T47D (cell line): Measurements from ENCODE around the gene WHRN.

Source experiments
- DNase-seq, 2 experiments: peaks; one replicate each; pipeline versions ENCODE4 v3.0.0 to v3.0.0-alpha.2; 2011 to 2012; ENCODE audit warnings: low read depth in 1 of 2, low spot score in 1 of 2
- JUND ChIP-seq: IDR thresholded peaks from 2 replicates; pipeline ENCODE4 v1.6.1; 2012; ENCODE audit warnings: low read depth
- in situ Hi-C: cut with HindIII; loops from 2 replicates; pipeline ENCODE4 v1.10.0; 2016; ENCODE audit warnings: low sequenced_read_pairs, low pct_unique_long_range_greater_than_20kb

The WHRN gene

GRCh38 chr9:114506082-114506390 lies 763 bp upstream of the WHRN start:
- TF ChIP-seq JUND = no peak
- in situ Hi-C loops = no loop called here
- no peak for DNase-seq

GRCh38 chr9:114504341-114505186 lies 709 bp downstream of the WHRN start:
- in situ Hi-C loops = no loop called here
- DNase-seq = peak; percentile 69 to 88
- no peak for TF ChIP-seq JUND

- DNase-seq = peak; percentile 38 to 71
- in situ Hi-C loops = no loop called here
- TF ChIP-seq JUND = no peak
Observed at GRCh38 chr9:114503522-114504340, 1.5 kb downstream of the WHRN start.

GRCh38 chr9:114503009-114503408 lies 2.3 kb downstream of the WHRN start:
- no peak for TF ChIP-seq JUND
- no peak for DNase-seq
- in situ Hi-C loops = no loop called here

GRCh38 chr9:114501796-114502682 lies 3.2 kb downstream of the WHRN start:
- TF ChIP-seq JUND = no peak
- DNase-seq = peak in 1 of 2 experiments; percentile 28
- in situ Hi-C loops = no loop called here

GRCh38 chr9:114500697-114501292 lies 4.5 kb downstream of the WHRN start:
- TF ChIP-seq JUND = no peak
- in situ Hi-C loops = no loop called here
- no peak for DNase-seq

- in situ Hi-C loops = no loop called here
- no peak for TF ChIP-seq JUND
- DNase-seq = no peak
Observed at GRCh38 chr9:114499941-114500696, 5.2 kb downstream of the WHRN start.

- DNase-seq = no peak
- in situ Hi-C loops = no loop called here
- no peak for TF ChIP-seq JUND
Observed at GRCh38 chr9:114499528-114499927, 5.7 kb downstream of the WHRN start.

GRCh38 chr9:114497727-114498382 lies 7.4 kb downstream of the WHRN start:
- DNase-seq = no peak
- no peak for TF ChIP-seq JUND

GRCh38 chr9:114497236-114497635 lies 8.0 kb downstream of the WHRN start:
- DNase-seq = no peak
- in situ Hi-C loops = no loop called here
- TF ChIP-seq JUND = no peak

More at GRCh38 chr9:114497727-114498382, 7.4 kb downstream of the WHRN start:
- in situ Hi-C loops = no loop called here

GRCh38 chr9:114496011-114496410 lies 9.3 kb downstream of the WHRN start:
- DNase-seq = no peak
- in situ Hi-C loops = no loop called here
- no peak for TF ChIP-seq JUND
